Urothelium cell line (cell line): ENCODE results near the gene MIXL1.
"Not testable (repeated sequence)": the region's sequence is repeated elsewhere in the genome, so short reads cannot be mapped to it uniquely, and the experiment has no call there.

ENCODE experiments used
- DNase-seq: peaks from one replicate; pipeline ENCODE4 v3.0.0; 2011; ENCODE audit warnings: low spot score, mixed read lengths
- FAIRE-seq: peaks from 2 replicates; lab custom pipeline; 2011; peaks lifted over from hg19 to GRCh38; lab: Jason Lieb, UNC

MIXL1 gene

DNA sequence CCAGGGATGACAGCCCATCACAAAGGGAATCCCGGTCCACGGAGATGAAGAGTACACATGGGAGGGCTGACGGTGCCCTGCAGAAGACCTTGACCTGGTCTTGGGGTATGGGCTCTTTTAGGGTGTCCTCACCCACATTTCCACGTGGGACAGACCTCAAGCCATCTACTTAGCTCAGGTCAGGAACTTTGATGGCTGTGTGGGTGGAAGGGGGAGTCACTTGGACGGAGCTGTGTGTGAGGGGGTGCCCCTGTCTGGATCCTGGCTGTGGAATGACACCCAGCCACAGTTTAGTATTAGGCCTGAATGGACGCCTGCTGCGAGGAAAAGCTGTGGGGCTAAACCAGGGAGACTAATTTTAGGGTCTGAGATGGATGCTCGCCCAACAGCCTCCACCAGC lies 10.9 kb upstream of the MIXL1 start:
- FAIRE-seq (no peak), DNase-seq (no peak)

- no peak for DNase-seq
- no peak for FAIRE-seq
These were observed 8.2 kb upstream of the MIXL1 start for GRCh38 chr1:226215239-226215638.

- FAIRE-seq = no peak
- no peak for DNase-seq
These were observed 7.4 kb upstream of the MIXL1 start for GRCh38 chr1:226216056-226216455.

GRCh38 chr1:226217273-226217672 lies 6.2 kb upstream of the MIXL1 start:
- no peak for DNase-seq
- no peak for FAIRE-seq

DNA sequence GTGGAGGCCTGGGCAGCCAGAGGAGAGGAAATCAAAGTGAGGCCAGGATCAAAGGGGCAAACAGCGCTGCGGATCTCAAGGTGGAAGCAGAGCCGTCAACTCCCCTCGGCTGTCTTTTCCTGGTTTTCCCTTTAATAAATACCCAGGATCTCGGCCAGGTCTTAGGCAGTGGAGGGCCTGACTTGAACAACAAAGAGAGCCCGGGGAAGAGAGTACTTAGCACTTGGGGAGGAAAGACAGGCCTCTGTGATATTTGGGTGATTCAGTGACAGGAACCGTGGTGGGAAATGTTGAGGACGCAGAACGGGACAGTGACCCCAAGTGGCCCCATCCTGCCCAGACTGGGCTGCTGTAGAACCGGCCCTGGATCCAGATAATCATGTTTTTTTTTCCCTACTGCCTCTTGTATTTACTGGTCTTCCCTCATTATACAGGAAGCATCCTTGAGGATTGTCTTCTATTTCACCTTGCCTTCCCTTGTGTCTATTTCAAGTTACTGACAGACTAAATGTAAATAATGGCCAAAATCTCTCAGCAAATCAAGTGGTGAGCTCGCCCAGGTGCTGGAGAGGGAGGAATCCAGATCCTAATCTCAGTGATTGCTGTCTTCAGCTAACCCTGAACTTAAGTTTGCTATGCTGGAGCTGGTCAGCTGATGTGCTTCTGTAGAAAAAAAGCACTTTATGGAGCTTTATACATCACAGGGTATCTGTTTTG lies 2.8 kb upstream of the MIXL1 start:
- DNase-seq (no peak), FAIRE-seq (no peak)

GRCh38 chr1:226222686-226223085 lies 778 bp upstream of the MIXL1 start:
- FAIRE-seq = no peak
- DNase-seq = no peak

DNA sequence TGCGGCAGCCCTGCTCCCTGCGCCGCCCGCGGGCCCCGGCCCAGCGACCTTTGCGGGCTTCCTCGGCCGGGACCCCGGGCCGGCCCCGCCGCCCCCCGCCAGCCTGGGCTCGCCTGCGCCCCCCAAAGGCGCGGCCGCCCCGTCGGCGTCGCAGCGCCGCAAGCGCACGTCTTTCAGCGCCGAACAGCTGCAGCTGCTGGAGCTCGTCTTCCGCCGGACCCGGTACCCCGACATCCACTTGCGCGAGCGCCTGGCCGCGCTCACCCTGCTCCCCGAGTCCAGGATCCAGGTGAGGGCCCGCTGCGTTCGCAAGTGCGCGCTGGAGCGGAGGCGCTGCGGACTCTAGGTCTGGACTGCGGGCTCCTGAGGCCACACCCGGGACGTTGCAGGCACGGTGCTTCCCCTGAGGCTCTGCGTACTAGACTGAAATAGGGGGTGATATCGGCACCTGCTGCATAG lies 351 bp downstream of the MIXL1 start:
- FAIRE-seq = no peak
- DNase-seq = no peak

DNA sequence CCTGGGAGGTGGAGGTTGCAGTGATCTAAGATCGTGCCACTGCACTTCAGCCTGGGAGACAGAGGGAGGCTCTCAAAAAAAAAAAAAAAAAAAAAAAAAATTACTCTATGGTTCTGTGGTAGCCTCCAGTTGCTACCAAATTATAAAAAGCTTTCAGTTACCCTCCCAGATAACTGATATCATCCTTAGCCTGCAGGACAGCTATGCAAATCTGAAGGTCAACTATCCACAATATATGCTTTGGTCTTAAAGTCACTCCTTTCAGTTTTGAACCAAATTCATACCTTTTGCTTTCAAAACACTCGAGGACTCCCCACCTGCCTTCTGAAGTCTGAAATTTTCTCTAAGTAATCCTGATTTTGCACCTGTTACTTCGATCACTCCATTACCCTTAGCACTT lies 3.1 kb downstream of the MIXL1 start:
- no peak for FAIRE-seq
- DNase-seq = no peak

- no peak for DNase-seq
These were observed 9.8 kb downstream of the MIXL1 start for GRCh38 chr1:226233293-226233692.

GRCh38 chr1:226233806-226234205 lies 10.3 kb downstream of the MIXL1 start:
- DNase-seq (no peak), FAIRE-seq (no peak)

More at GRCh38 chr1:226233293-226233692, 9.8 kb downstream of the MIXL1 start:
- no peak for FAIRE-seq

- FAIRE-seq = no peak
- DNase-seq = no peak
These were observed 13.4 kb downstream of the MIXL1 start for GRCh38 chr1:226236826-226237225.

DNA sequence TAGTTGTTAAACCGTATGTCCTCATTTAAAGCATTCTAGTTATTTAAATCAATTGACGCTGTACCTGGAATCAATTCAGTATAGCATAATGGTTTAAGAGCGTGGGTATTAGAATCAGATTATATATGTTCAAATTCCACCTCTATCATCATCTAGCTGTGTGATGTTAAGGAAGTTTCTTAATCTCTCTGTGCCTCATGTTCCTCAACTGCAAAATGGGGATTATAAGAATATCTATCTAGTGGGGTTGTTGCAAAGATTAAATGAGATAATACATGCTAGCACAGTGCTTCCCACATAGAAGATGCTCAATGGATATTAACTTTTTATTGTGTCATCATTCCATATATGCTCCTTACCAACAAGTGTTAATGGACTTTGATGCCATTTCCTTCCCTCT lies 16.0 kb downstream of the MIXL1 start:
- FAIRE-seq = no peak

DNA sequence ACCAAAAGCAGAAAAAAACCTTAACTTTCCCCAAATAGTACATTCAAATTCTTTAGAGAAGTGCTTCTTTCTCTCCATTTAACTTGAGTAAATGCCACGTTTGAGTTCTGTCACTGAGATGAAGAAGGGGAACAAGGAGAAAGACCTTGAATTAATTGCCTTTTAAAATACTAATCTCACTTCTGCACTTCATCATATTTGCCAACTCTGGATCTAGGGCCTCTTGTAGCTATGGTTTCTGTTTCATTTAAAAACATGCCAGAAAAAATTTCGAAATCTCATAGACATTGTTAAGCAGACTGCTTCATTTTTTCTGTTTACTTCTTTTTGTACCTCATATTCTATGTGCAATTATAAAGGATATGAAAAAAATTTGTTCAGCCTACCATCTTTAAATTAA lies 24.6 kb downstream of the MIXL1 start:
- no peak for FAIRE-seq
- no peak for DNase-seq

More for the DNA sequence above, 16.0 kb downstream of the MIXL1 start:
- DNase-seq = no peak

- DNase-seq = no peak
- FAIRE-seq = no peak
These were observed 25.3 kb downstream of the MIXL1 start for GRCh38 chr1:226248796-226249195.

- DNase-seq (no peak), FAIRE-seq (no peak)
These were observed 27.0 kb downstream of the MIXL1 start for GRCh38 chr1:226250511-226250910.

- not testable (repeated sequence) for DNase-seq
These were observed 29.4 kb downstream of the MIXL1 start for GRCh38 chr1:226252841-226253240.

DNA sequence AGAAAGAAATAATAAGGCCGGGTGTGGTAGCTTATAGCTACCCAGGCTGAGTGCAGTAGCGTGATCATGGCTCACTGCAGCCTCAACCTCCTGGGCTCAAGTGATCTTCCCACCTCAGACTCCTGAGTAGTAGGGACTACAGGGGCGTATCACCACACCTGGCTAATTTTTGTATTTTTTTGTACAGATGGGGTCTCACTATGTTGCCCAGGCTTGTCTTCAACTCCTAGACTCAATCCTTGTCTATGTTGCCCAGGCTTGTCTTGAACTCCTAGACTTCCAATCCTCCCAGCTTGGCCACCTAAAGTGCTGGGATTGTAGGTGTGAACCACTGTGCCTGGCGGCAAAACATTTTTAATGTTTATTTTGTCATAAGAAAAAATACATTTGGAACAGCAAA lies 30.5 kb downstream of the MIXL1 start:
- FAIRE-seq (no peak), DNase-seq (no peak)

More at GRCh38 chr1:226252841-226253240, 29.4 kb downstream of the MIXL1 start:
- FAIRE-seq = not testable (repeated sequence)

GRCh38 chr1:226255380-226255779 lies 31.9 kb downstream of the MIXL1 start:
- FAIRE-seq (no peak), DNase-seq (no peak)

DNA sequence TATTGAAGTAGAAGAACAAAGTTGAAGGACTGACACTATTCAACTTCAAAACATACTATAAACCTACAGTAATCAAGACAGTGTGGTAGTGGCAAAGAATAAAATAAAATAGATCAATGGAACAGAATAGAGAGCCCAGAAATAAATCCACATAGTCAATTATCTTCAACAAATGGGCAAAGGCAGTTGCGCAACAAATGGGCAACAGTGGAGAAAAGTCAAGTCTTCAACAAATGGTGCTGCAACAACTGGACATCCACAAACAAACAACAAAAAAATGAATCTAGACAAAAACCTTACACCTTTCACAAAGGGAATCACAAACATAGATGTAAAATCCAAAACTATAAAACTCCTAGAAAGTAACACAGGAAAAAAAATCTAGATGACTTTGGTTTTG lies 38.4 kb downstream of the MIXL1 start:
- FAIRE-seq = no peak
- DNase-seq = no peak

DNA sequence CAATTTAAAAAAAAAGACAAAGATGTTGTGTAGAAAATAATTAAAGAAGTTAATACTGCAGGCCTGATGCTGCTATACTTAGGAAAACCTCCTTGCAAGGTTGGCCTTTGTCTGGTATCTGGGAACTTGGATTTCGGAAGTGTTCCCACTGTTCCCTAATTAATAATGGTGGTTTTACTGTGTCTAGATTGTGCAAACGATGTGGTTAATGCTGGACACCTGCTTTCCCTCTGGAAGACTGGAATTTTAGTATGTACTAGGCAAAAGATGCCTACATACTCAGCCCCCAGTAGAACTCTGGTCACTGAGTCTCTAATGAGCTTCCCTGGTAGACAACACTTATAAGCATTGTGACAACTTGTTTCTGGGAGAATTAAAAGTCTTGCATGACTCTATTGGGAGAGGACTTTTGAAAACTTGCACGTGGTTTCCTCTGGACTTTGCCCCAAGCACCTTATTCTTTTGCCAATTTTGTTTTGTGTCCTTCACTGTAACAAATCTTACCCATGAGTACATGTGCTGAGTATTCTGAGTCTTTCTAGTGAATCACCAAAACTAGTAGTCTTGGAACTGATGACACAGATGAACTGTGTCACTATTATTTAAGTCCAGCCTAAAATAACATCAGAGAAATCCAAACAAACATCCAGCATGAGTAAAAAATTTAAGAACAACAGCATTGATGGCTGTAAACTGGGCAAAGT lies 45.1 kb downstream of the MIXL1 start:
- no peak for FAIRE-seq
- DNase-seq = no peak

GRCh38 chr1:226272233-226272902 lies 48.9 kb downstream of the MIXL1 start:
- FAIRE-seq = not testable (repeated sequence)

GRCh38 chr1:226274138-226274537 lies 50.7 kb downstream of the MIXL1 start:
- DNase-seq (no peak), FAIRE-seq (no peak)

More at GRCh38 chr1:226272233-226272902, 48.9 kb downstream of the MIXL1 start:
- not testable (repeated sequence) for DNase-seq
